ENCODE measurements around the gene SERPINB8. TPM values are rescaled to one million over a fixed set of nuclear protein-coding genes. Genes with fewer than 3 reads are reported as not detected.

Gene SERPINB8
- total RNA-seq, 2 donors from 2014 or later = 0.13 to 0.86 TPM

DNA sequence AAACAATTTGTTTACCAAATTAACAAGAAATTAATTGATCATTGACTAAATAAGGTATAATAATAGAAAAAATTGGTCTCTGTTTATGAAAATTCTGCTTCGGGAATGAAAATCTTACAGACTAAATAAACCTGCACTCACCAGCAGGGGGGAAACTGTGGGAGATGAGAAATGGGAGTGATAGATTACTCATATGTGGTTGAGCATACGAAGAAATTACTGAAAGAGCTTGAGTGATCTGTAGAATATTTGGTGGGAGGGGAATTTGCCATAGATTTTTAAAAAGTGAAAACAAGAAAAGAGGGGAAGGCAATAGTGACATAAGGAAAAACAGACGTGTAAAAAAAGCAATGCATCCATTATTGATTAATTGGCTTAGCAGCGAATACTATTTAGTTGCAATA lies 18.6 kb upstream of the SERPINB8 start:
- H3K9ac ChIP-seq (ENCODE audit: extremely low read depth, low read length, poor library complexity, severe bottlenecking) = no peak overlapping the region
- Mint-ChIP-seq H3K27me3 (ENCODE audit: insufficient read depth) (peaks cover 47% of the 10 kb centered on the region), H3K9me3 (no peaks in the 10 kb centered on the region), H3K27ac (no peak overlapping the region), H3K4me1 (peaks cover 4% of the 10 kb centered on the region), H3K4me3 (no peak overlapping the region), H3K36me3 (ENCODE audit: low read depth) (no peaks in the 10 kb centered on the region)
- H3K9me3 ChIP-seq (ENCODE audit: control insufficient read depth, low read length) = no peaks in the 10 kb centered on the region
- peaks cover 16% of the 10 kb centered on the region for H3K27me3 ChIP-seq (ENCODE audit: control insufficient read depth, insufficient read depth, low read length, poor library complexity, severe bottlenecking)
- H3K4me1 ChIP-seq (ENCODE audit: control insufficient read depth, insufficient read depth, low read length) = no peaks in the 10 kb centered on the region
- H3K27ac ChIP-seq (ENCODE audit: low read depth, low read length) = no peak overlapping the region
- WGBS, 2 experiments (ENCODE audit: insufficient coverage in 1 of 2, insufficient read length in 1 of 2) = 97 to 100% methylated on average over 3 to 4 of the region's 4 CpGs
- peak; percentile 30 for TF ChIP-seq CTCF (conservative IDR thresholded peaks at IDR 0.05)
- no peaks in the 10 kb centered on the region for H3K36me3 ChIP-seq (ENCODE audit: control insufficient read depth, insufficient read depth, low read length)
- no peak for DNase-seq
- H3K4me3 ChIP-seq (ENCODE audit: low read length) = no peak overlapping the region

GRCh38 chr18:63953811-63954210 lies 16.1 kb upstream of the SERPINB8 start:
- DNase-seq = no peak
- Histone ChIP-seq H3K9ac (ENCODE audit: extremely low read depth, low read length, poor library complexity, severe bottlenecking) (no peak overlapping the region), H3K27me3 (ENCODE audit: control insufficient read depth, insufficient read depth, low read length, poor library complexity, severe bottlenecking) (peaks cover 17% of the 10 kb centered on the region), H3K36me3 (ENCODE audit: control insufficient read depth, insufficient read depth, low read length) (no peaks in the 10 kb centered on the region), H3K4me1 (ENCODE audit: control insufficient read depth, insufficient read depth, low read length) (no peaks in the 10 kb centered on the region), H3K27ac (ENCODE audit: low read depth, low read length) (no peak overlapping the region), H3K4me3 (ENCODE audit: low read length) (no peak overlapping the region), H3K9me3 (ENCODE audit: control insufficient read depth, low read length) (no peaks in the 10 kb centered on the region)
- WGBS, 2 experiments (ENCODE audit: insufficient coverage in 1 of 2, insufficient read length in 1 of 2) = 90 to 100% methylated on average over 3 to 5 of the region's 5 CpGs
- no peak overlapping the region for H3K4me3 Mint-ChIP-seq
- H3K9me3 Mint-ChIP-seq = no peaks in the 10 kb centered on the region
- H3K36me3 Mint-ChIP-seq (ENCODE audit: low read depth) = no peaks in the 10 kb centered on the region
- no peak overlapping the region for H3K27ac Mint-ChIP-seq
- TF ChIP-seq CTCF (conservative IDR thresholded peaks at IDR 0.05) = no peak
- peaks cover 39% of the 10 kb centered on the region for H3K27me3 Mint-ChIP-seq (ENCODE audit: insufficient read depth)
- H3K4me1 Mint-ChIP-seq = peaks cover 4% of the 10 kb centered on the region

GRCh38 chr18:63956755-63957154 lies 13.1 kb upstream of the SERPINB8 start:
- Mint-ChIP-seq H3K4me3 (no peak overlapping the region), H3K4me1 (no peaks in the 10 kb centered on the region), H3K27me3 (ENCODE audit: insufficient read depth) (peaks cover 38% of the 10 kb centered on the region), H3K36me3 (ENCODE audit: low read depth) (no peaks in the 10 kb centered on the region), H3K27ac (no peak overlapping the region), H3K9me3 (no peaks in the 10 kb centered on the region)
- Histone ChIP-seq H3K36me3 (ENCODE audit: control insufficient read depth, insufficient read depth, low read length) (no peaks in the 10 kb centered on the region), H3K4me1 (ENCODE audit: control insufficient read depth, insufficient read depth, low read length) (no peaks in the 10 kb centered on the region), H3K27me3 (ENCODE audit: control insufficient read depth, insufficient read depth, low read length, poor library complexity, severe bottlenecking) (peaks cover 29% of the 10 kb centered on the region), H3K4me3 (ENCODE audit: low read length) (no peak overlapping the region), H3K9ac (ENCODE audit: extremely low read depth, low read length, poor library complexity, severe bottlenecking) (no peak overlapping the region), H3K27ac (ENCODE audit: low read depth, low read length) (no peak overlapping the region), H3K9me3 (ENCODE audit: control insufficient read depth, low read length) (no peaks in the 10 kb centered on the region)
- no peak for DNase-seq
- TF ChIP-seq CTCF (conservative IDR thresholded peaks at IDR 0.05) = no peak
- WGBS, 2 experiments (ENCODE audit: insufficient coverage in 1 of 2, insufficient read length in 1 of 2) = 92 to 96% methylated on average over 3 to 4 of the region's 4 CpGs

All from endodermal cell (in vitro differentiated cells).